ENCODE measurements around the gene MICA.
"Not testable (repeated sequence)": the region's sequence is repeated elsewhere in the genome, so short reads cannot be mapped to it uniquely, and the experiment has no call there.

Gene MICA

DNA sequence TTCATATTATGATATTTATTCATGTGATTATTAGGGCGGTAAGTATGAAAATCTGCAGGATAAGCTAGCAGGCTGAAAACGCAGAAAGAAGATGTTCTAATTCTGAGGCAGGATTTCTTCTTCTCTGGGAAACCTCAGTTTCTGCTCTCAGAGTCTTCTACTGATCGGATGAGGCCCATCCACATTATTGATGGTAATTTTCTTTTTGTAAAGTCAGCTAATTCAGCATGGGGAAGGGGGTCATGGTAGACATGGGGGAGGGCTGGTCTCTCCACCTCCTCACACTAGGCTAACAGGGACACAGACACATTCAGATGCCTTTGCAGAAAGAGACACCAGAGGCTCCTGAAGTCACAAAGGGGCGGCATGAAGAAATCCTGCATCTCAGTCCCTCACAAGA lies 21.7 kb upstream of the MICA start:
- peaks cover 48% of the 10 kb centered on the region for H3K27me3 ChIP-seq
- TF ChIP-seq, protein P1, sequence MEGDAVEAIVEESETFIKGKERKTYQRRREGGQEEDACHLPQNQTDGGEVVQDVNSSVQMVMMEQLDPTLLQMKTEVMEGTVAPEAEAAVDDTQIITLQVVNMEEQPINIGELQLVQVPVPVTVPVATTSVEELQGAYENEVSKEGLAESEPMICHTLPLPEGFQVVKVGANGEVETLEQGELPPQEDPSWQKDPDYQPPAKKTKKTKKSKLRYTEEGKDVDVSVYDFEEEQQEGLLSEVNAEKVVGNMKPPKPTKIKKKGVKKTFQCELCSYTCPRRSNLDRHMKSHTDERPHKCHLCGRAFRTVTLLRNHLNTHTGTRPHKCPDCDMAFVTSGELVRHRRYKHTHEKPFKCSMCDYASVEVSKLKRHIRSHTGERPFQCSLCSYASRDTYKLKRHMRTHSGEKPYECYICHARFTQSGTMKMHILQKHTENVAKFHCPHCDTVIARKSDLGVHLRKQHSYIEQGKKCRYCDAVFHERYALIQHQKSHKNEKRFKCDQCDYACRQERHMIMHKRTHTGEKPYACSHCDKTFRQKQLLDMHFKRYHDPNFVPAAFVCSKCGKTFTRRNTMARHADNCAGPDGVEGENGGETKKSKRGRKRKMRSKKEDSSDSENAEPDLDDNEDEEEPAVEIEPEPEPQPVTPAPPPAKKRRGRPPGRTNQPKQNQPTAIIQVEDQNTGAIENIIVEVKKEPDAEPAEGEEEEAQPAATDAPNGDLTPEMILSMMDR (IDR thresholded peaks at IDR 0.05) = no peak

DNA sequence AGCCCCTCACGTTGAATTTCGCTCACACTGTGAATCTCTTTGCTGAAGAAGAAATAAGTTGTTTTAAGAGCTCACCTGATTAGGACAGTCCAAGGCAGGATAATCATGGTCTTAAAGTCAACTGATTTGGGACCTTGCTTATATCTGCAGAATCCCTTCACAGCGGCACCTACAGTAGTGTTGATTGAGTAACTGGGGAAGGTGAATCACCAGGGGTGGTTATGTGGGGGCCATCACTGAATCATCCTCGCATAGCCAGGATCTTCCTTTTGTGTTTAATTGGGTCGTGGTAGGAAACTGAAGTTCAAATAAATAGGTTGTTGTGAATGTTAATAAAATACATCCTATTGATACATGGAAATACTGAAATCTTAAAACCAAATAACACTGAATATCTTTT lies 20.2 kb upstream of the MICA start:
- TF ChIP-seq, protein P1 (IDR thresholded peaks at IDR 0.05) = no peak

More for the DNA sequence above, 21.7 kb upstream of the MICA start:
- H3K36me3 ChIP-seq = no peaks in the 10 kb centered on the region
- H3K4me3 ChIP-seq (ENCODE audit: low read depth in 1 of 2, low read length in 1 of 2) = no peak overlapping the region
- no peaks in the 10 kb centered on the region for H3K4me1 ChIP-seq (ENCODE audit: control insufficient read depth in 1 of 2, insufficient read depth in 1 of 2, low read depth in 1 of 2, low read length in 1 of 2)
- no peaks in the 10 kb centered on the region for H3K9me3 ChIP-seq
- no peak overlapping the region for H3K27ac ChIP-seq

DNA sequence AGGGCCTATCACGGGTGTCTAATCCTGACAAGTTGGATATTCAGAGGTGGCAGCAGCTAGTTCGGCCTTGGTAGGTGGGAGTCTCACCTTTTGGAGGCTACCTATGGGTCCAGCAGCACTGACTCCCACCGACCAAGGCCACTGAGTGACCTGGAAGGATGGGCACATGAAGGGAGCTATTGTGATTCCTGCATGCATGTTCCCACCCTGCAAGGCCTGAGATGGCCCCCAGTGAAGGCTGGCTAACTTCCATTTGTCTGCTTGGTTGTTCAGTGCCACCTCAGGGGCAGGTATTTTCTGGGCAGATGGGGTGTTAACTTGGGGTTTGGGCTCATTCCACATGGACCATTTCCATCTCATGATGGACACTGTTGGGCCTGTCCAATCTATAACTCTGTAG lies 18.4 kb upstream of the MICA start:
- Histone ChIP-seq H3K4me1 (ENCODE audit: control insufficient read depth in 1 of 2, insufficient read depth in 1 of 2, low read depth in 1 of 2, low read length in 1 of 2) (no peaks in the 10 kb centered on the region), H3K4me3 (ENCODE audit: low read depth in 1 of 2, low read length in 1 of 2) (no peak overlapping the region), H3K36me3 (no peaks in the 10 kb centered on the region), H3K9me3 (no peaks in the 10 kb centered on the region), H3K27ac (no peak overlapping the region), H3K27me3 (peaks cover 24% of the 10 kb centered on the region)
- TF ChIP-seq, protein P1 (IDR thresholded peaks at IDR 0.05) = no peak

More for the DNA sequence above, 20.2 kb upstream of the MICA start:
- Histone ChIP-seq H3K4me3 (ENCODE audit: low read depth in 1 of 2, low read length in 1 of 2) (no peak overlapping the region), H3K27ac (no peak overlapping the region), H3K4me1 (ENCODE audit: control insufficient read depth in 1 of 2, insufficient read depth in 1 of 2, low read depth in 1 of 2, low read length in 1 of 2) (no peaks in the 10 kb centered on the region), H3K36me3 (no peaks in the 10 kb centered on the region), H3K9me3 (no peaks in the 10 kb centered on the region), H3K27me3 (peaks cover 34% of the 10 kb centered on the region)

DNA sequence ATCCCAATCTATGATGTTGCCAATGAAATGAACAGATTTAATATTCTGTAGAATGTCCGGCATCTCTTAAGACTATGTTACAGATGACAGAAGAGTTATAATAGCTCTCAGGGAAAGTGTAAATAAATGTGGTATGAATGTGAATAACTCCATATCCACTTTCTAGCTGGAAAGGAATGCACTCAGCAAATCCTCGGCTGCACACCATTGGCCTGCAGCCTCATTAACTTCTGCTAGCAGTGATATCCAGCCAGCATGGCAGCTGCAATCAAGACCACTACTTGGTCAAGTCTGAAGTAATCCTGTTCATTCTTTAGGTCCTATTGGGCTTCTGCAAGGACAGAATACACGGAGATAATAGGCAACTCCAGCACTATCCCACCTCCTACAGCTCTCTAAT lies 17.3 kb upstream of the MICA start:
- Histone ChIP-seq H3K4me3 (ENCODE audit: low read depth in 1 of 2, low read length in 1 of 2) (no peak overlapping the region), H3K36me3 (no peaks in the 10 kb centered on the region), H3K27me3 (peaks cover 13% of the 10 kb centered on the region), H3K4me1 (ENCODE audit: control insufficient read depth in 1 of 2, insufficient read depth in 1 of 2, low read depth in 1 of 2, low read length in 1 of 2) (no peaks in the 10 kb centered on the region), H3K9me3 (no peaks in the 10 kb centered on the region), H3K27ac (no peak overlapping the region)
- TF ChIP-seq, protein P1 (IDR thresholded peaks at IDR 0.05) = no peak

DNA sequence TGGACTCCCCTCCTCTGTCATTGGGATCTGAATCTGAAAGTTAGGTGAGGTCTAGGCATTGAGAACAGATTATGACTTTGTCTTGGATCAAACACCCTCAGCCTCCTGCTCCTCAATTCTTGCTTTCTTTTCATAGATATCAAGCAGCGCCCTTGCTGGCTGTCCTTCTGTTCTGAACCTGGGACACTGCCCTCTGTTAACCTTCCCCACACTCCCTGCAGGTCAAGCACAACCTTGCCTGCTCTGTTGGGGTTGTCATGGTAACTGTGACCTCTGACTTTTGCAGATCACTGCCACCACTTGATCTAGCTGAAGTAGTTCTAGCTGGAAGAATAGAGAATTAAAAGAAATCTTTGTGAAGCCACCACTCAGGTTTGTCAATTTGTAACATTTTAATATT lies 16.4 kb upstream of the MICA start:
- H3K4me3 ChIP-seq (ENCODE audit: low read depth in 1 of 2, low read length in 1 of 2) = no peak overlapping the region
- peaks cover 5% of the 10 kb centered on the region for H3K27me3 ChIP-seq
- H3K36me3 ChIP-seq = no peaks in the 10 kb centered on the region
- no peaks in the 10 kb centered on the region for H3K9me3 ChIP-seq
- H3K4me1 ChIP-seq (ENCODE audit: control insufficient read depth in 1 of 2, insufficient read depth in 1 of 2, low read depth in 1 of 2, low read length in 1 of 2) = no peaks in the 10 kb centered on the region
- H3K27ac ChIP-seq = no peak overlapping the region
- TF ChIP-seq, protein P1 (IDR thresholded peaks at IDR 0.05) = no peak

DNA sequence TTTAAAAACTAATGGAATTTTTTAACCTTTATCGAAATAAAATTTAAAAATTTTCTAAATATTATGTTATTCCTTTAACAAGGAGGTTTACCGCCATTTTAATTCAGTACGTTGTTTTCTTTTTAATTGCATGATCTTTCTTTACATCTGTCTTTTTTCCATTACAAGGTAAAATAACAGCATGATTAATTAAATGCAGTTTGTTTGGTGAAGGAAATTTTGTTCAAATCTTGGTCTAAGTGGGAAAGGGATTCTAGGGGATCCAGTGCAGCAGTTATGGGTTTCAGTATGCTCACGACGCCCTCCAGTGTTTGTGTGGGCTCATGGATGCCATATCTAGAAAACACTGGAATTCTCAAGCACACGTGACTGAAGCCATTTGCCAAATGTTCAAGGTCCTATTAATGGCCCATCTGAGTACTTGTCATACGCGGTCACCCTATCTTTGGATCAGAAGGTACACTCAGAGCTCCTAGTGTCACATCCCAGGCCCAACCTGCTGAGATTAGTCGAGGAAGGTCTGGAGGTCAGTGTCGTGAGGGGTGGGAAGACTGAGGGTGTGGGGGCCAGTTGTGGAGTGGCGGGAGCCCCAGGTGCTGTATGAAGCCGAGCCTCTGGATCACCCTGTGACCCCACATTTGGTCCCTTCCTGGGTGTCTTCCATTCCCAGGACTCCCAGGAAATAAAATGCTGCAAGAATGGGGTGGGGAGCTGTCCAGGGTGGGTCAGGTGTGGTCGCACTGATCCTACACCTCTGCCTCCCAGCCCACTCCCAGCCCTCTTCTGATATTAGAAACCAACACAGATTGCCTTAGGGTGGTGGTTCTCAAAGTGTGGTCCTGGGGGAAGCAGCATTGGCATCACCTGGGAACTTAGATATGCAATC lies 14.2 kb upstream of the MICA start:
- H3K27me3 ChIP-seq, H3K36me3 ChIP-seq: not testable (repeated sequence)

DNA sequence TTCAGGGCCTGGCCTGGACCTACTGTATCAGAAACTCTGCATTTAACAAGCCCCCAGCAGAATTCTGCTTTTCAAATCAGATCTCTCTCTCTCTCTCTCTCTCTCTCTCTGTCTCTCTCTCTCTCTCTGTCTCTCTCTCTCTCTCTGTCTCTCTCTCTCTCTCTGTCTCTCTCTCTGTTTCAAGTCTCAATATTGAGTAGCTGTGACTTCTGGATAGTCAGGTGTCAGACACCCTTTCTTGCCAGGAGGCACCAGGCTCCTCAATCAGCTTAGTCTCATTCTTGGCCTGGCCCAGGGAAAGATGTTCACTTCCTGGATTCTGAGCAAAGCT lies 13.6 kb upstream of the MICA start:
- H3K4me3 ChIP-seq (ENCODE audit: low read depth in 1 of 2, low read length in 1 of 2); H3K27ac ChIP-seq; H3K4me1 ChIP-seq (ENCODE audit: control insufficient read depth in 1 of 2, insufficient read depth in 1 of 2, low read depth in 1 of 2, low read length in 1 of 2); H3K36me3 ChIP-seq; H3K27me3 ChIP-seq; H3K9me3 ChIP-seq: not testable (repeated sequence)

More for the DNA sequence above, 14.2 kb upstream of the MICA start:
- not testable (repeated sequence) for H3K4me1 ChIP-seq (ENCODE audit: control insufficient read depth in 1 of 2, insufficient read depth in 1 of 2, low read depth in 1 of 2, low read length in 1 of 2); H3K9me3 ChIP-seq; H3K4me3 ChIP-seq (ENCODE audit: low read depth in 1 of 2, low read length in 1 of 2); H3K27ac ChIP-seq

Data from neutrophil (primary cell).